Measurements from ENCODE around the gene MAD1L1.

Gene MAD1L1

DNA sequence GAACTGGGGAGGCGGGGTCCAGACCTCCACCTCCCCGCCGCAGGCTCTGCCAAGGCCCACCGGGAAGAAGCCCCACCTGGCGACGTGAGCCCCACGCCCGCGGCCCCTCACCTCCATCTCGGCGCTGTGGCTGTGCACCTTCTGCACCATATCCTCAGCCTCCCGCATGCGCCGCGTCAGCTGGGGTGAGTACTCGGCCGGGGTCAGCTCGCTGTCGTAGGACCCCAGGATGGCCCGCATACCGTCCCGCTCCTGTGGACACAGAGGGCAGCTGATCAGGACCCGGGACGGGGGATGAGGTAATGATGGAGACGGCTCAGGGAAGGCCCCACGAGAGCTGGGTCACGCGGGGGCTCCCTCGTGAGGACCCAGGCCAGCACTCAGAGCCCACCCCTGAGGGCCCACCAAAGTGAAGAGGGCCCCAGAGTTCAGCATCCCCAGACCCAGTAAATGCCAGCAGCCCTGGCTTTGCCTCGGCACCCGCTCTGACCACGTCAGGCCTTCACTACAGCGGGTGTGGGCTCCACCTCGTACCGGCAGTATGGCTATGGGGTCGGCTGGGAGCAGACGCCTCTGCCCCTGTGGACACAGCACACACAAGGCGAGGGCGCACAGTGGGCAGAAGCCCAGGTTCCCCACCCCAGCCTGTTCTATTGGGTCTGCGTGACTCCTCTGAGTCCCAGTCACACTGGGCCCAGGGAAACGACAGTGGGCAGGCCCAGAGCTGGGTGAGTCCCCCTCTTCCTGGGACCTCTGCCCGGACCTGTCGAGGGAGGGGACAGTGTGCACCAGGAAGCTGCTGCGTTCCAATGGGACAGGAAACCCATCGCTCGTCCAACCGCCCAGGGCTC is 218.1 kb downstream of the MAD1L1 start:
- no peak for DNase-seq (ENCODE audit: low read depth in 2 of 2)

DNA sequence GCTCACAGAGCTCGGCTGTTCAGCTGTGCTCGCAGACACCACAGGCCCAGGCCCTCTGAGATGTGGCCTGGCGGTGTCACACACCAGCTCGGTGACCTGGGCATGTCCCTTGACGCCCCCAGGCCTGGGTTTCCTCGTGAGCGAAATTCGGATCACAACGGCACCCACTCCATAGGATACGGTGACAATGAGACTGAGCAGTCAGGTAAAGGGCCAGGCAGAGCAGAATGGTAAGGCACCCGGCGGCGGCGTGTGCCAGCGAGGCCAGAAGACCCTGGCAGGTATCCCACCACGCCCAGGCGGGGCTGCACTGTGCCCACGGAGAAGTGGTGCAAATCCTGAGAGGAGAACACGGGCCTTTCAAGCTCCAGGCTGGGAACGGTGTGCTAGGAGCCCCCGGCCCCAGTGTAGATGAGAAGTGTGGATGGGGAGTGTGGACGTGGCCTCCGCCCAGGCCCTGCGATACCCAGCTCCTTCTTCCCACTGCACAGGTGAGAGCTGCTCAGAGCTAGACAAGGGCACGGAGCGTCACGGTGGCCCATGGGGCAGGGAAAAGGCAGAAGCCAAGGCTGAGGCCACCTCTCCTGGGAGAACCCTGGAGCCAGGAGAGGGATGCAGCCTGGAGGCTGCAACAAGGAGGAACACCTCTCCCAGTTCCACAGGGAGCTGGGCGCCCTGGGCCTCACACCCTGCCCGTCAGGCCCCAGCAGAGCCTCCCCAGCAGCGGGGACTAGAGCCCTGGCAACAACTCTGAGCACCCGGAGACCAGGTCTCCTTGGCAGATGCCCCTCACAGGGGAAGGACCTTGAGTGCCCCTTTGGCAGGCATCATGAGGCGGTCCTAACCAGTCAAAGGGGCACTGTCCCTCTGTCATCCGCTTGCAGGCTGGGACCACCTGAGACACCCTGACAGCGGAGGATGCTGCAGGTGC is 219.1 kb downstream of the MAD1L1 start:
- DNase-seq (ENCODE audit: low read depth in 2 of 2), result no peak

DNA sequence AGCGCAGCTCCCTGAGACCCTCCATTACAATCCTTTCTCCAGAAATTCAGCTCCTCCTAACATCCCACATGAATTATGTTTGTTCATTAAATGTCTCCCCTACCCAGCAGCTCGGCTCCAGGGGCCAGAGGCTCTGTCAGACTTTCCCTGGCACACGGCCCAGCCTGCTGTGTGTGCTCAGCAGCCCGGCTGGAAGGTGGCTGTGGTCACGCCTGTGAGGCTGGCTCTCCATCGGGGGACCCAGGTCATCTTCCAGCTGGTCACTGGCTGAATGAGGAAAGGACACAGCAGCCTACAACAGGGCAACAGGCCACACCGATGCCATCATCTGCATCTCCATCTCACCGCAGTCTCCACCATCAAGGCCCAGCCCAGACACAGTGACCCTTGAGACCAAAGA is 219.8 kb downstream of the MAD1L1 start:
- no peak for DNase-seq (ENCODE audit: low read depth in 2 of 2)

DNA sequence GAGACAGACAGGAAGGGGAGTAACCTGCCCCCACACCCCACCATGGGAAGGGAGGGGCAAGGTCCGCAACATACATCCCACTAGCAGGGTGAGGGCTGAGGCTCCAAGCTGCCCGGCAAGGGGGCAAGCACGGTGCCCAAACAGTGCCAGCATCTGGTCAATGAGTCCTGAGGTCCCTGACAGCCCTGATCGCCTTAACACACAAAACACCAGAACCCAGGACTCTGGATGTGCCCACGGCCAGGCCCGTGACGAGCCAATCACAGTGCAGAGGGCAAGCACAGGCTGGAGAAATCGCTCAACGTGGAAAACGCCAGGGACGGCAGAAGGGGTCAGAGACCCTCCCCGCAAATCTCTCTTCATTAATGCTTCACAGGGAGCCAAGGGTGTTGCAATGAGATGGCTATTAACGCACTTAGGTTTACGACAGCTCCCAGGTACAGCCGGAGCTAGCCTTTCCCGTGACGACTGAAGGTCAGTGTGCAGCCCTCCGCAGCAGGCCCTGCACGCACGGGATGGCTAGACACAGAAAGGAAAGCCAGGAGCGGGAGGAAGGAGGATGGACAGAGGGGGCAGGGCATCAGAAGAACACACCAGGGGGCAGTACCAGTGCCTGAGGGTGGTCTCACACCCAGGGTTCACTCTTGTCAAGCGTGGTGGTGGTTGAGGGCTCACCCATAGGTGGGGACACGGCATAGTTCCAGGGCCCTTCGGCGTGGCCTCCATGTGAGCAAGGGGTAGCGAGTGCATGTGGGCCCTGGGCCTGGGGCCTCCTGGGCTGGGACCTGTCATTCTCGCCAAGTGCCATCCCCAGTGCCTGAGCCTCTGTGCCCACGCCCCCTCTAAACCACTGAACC is 220.5 kb downstream of the MAD1L1 start:
- no peak for DNase-seq (ENCODE audit: low read depth in 2 of 2)

DNA sequence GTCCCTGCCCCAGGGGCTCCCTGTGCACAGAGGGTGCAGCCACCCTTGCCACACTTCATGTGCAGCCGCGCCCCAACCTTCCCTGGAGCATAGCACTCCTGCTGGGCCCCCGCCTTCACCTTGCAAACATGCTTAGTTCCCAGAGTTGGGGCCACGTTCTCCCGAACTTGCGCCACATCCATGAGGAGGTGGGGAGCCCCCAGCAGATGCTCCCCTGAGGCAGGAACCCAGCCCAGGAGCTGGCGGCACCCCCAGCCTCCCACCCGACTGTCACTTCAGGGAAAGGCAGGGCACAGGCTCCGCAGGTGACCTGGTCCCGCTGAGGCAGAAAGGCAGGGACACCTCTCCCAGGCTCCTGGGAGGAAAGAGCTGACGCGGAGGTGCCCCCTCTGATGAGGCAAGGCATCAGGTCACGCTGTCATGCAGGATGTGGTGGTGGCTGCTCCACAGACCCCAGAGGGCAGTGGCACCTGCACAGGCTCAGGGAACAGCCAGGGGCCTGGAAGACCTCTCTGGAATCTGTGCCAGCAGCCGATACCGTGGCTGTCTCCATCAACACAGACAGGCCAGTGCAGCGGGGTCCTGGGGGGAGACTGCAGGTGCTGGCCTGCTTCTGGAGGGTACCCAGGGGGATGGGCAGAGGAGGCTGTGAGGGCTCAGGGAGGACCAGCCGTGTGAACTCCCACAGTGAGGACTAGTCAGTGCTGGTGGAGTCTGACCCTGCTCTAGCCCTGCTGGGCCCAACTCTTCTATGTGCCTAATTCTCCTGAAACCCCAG is 221.3 kb downstream of the MAD1L1 start:
- no peak for DNase-seq (ENCODE audit: low read depth in 2 of 2)

DNA sequence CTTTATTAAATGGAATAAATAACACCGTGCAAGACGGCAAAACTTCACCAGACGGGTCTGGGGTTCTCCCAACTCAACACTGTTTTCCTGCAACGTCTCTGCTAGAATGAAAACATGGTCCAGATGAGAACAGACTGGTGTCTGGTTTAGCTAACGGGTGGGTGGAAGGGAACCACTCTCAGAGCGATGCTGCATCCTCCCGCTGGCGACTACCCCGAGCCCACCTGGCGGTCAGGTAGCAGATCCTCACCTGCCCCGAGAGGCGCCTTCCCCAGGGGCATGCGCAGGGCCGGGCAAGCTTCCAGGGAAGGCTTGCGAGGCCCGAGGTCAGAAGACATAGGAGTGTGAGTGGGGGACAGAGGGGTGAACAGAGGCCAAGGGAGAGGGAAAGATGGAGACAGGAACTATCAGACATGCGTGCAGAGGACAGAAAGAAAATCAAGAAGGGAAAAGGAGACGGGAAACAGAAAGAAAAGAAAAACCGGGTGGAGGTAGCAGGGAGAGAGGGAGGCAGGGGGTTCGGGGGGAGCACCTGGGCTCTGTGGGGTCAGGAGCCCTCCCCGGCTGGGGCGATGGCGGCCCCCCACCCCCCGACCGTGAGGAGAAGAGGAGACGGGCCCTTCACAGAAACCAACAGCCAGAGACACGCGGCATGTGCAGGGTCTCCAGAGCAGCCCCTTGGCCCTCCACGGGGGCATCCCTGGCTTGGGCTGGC is 222.0 kb downstream of the MAD1L1 start:
- DNase-seq (ENCODE audit: low read depth in 2 of 2), result no peak

DNA sequence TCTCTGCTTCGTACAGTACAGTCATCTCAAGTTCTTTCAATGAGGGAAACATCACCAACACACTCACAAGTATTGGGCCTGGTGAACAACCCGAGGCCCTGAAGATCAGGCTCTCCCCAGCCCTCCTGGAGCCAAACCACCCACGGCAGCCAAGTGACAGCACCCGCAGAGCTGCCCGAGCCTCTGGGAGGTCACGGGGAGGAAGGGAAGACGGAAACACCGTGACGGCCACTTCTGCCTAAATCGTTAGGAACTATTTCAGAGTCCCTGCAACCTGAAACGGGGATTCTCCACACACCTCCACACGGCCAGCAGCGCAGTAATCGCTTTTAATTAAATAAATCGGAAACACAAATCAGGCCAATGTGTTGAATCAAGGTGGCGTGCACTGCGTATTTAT is 222.6 kb downstream of the MAD1L1 start:
- no peak for DNase-seq (ENCODE audit: low read depth in 2 of 2)

DNA sequence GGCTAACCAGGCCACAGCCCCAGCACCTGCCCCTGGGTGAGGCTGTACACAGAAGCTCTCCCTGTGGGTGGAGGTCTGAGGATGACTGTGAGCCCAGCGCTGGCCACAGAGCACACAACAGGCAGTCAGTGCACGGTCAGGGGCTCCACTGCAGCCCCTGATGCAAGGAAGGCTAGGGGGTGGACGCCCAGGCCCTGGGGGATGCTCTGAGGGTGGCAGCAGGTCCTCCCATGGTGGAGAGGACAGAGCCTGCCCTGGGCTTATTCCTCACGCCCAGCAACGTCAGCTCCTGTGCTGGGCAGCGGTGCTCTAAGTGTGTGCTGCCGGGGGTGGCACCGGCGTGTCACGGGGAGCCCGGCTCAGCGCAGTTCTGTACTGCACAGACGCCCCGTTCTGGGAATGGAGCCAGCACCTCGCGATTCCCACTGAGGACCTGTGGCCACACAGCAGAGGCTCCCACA is 223.2 kb downstream of the MAD1L1 start:
- no peak for DNase-seq (ENCODE audit: low read depth in 2 of 2)

DNA sequence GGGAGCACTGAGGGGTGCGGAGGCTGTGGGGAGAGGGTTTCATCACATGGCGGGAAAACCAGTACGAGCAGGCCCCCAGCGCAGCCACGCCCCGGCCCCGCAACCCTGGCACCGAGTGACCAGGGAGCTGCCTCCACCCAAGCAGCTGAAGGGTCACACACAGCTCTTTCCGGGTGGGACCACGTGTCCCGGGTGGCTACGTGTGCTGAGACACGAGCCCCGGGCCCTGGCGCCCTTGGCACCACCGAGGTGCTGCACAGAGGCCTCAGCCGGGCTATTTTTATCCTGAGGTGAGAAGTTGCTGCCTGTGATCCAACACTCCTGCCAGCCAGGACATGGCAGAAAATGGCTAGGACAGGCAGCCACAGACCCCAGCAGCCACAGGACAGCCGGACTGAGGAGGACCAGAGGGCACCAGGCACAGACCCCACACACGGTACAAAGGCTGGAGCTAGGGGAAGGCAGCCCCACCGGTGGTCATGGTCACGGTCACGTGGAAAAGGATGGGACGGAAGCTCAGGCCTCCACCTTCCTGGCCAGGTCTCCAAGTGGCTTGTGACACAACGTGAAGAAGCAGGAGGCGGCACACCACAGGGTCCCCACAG is 223.7 kb downstream of the MAD1L1 start:
- no peak for DNase-seq (ENCODE audit: low read depth in 2 of 2)

DNA sequence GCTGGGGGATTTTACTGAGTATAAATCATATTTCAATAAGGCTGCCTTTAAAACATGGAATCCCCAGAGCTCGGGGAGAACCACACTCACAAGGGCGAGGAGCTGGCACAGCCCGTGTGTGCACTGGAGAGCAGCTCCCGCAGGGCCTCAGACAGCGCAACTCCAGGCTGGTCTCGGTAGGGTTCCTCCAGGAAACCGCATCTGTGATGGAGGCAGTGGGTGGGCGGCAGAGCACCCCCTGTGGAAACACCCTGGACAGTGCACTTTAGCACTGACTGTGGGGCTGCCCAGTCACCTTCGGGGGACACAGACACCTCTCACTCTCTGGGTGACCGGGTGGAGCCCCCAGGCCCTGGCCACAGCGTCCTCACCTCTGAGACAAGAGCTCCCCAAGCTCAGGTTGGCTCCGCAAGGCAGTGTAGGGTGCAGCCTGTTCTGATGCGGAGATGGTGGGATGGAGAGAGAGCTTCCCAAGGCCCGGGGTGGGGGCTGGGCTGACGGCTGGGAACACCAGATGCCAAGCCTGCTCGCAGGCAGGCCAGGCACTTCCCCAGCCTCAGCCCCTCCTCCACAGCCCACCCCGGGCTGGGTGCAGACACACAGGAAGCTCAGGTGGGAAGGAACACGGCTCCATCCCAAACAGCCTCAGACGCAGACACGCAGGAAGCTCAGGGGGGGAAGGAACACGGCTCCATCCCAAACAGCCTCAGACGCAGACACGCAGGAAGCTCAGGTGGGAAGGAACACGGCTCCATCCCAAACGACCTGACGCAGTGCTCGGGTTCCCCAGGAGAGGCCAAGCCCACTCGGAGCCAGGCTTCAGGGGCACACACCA is 224.4 kb downstream of the MAD1L1 start:
- no peak for DNase-seq (ENCODE audit: low read depth in 2 of 2)

DNA sequence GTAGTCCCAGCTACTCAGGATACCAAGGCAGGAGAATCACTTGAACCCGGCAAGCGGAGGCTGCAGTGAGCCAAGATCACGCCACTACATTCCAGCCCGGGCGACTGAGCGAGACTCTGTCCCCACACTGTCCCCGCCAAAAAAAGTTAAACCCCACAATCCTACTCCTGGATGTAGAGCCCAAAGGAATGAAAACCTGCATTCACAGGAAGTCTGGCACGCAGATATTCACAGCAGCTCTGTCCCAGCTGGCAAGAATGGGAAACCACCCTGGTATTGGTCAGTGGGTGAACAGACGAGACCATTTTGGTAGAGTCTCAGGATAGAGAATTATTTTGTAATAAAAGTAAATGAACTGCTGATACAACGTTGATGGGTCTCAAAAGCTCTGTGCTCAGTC is 225.2 kb downstream of the MAD1L1 start:
- no peak for DNase-seq (ENCODE audit: low read depth in 2 of 2)

DNA sequence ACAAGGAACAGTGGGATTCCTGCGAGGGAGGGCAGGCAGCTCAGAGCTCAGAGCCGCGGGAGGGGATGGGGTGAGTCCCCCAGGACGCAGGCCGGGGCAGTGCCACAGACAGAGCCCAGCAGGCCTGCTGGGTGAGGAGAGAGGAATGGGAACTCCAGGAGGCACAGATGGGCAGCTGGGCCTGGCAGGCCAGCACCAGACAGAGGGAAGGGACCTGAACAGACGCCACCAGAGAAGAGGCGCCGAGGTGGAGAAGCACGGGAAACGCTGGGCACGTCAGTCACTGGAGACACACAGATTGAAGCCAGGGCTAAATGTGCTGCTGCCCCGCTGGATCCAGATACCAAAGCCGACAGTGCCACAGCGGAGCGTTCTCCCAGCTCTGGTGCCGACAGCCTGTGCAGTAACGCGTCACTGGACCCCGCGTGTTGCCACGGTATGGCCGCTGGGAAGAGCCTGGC is 225.8 kb downstream of the MAD1L1 start:
- DNase-seq (ENCODE audit: low read depth in 2 of 2), result no peak

DNA sequence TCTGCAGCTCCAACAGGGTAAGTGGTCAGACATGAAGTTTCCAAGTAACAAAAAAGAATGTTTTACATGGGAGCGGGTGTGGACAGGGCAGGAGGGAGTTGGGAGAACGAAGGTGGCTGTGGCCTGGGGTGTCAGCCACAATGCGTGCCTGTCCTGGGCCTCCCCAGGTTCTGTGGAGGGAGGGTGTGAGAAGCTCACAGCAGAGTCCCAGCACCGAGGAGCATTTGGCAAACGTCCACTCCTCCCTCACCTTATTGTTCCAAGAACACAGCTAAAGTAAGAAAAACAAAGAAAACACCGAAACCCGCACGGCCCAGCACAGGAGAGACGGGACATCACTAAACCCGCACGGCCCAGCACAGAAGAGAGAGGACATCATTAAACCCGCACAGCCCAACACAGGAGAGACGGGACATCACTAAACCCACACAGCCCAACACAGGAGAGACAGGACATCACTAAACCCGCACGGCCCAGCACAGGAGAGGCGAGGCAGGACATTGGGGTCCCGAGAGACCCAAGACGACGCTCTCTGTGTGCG is 226.4 kb downstream of the MAD1L1 start:
- DNase-seq (ENCODE audit: low read depth in 2 of 2), result no peak

DNA sequence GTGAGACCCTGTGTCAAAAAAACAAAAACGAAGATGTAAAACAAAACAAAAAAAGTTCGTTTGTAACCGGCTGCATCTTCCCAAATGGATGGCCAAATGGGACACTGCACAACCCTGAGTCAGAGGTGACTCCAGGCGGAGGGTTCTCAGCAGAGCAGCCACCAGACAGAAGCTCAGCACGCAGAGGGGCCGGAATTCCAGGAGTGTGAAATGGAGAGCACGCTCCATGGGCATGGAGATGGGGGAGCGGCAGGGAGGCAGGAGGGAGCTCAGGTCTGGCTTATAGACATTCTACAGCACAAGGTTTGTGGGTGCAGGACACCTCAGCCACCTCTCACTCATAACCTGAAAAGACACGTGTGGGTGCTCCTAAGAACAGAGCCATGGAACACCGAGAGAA is 227.0 kb downstream of the MAD1L1 start:
- no peak for DNase-seq (ENCODE audit: low read depth in 2 of 2)

DNA sequence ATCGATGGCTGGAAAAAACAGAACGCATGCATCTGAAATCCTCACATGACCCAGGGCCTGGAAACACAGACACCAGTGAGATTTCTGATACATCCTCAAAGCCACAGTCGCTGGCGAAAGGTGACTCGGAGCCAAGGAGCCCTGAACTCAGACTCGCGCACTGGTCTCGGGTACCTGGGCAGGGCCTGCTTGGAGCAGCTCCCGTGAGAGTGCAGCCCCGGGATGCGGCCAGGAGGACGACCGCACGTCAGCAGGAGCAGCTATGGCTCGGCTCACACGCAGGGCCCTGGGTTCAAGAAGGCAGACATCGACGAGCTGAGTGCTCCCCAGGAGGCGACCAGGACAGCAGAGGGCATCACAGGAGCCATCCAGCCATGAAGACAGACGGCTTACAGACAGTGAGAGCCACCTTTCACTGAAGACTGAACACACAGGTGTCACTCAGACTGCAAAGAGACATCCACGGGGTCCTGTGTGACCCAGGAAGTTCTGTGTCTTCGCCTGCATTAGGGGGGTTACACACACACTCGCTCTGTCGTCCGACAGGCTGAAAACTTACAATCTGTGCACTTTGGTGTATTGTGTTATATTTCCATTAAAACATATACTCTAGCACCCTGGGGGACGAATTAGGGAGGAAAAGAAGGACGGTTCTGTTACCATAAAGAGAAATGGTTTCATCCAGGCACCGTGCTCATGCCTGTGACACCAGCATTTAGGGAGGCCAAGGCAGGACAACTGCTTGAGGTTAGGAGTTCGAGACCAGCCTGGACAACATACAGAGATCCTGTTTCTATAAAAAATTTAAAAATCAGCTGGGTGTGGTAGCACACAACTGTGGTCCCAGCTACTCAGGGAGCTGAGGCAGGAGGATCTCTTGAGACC is 227.7 kb downstream of the MAD1L1 start:
- no peak for DNase-seq (ENCODE audit: low read depth in 2 of 2)

DNA sequence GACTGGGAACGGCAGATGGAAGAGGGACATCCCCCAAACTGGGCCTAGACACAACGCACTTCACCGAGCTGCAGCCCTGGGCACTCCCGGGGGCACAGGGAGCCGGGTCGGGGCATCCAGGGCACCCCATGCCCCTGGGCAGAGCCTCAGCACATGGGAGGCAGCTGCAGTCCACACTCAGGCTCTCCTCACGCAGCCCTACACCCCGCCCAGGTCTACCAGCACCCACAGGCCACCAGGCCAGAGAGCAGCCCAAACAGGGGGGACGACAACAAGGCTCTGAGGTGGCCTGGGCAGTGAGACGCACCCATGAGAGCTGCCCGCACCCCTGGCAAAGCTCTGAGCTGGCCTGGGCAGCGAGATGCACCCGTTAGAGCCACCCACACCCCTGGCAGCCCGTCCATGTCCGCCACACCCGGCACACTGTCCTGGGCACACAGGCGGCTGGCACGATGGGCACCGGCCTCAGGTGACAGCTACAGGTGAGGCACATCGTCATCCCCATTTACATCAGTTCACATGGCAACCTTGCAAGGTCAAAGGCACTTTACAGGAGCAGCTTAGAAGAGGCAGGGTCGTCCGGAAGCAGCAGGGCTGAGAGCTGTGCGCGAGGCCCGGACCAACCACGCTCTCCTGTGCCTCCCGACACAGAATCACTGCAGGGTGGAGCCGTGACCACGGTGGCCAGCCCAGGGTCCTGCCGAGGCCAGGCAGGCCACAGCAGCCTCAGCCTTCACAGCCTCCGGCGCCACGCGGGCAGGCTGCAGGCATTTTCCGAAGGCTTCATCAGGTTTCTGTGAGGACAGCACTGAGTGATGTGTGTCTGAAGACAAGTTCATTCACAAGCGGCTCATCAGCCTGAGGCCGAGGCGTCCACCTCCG is 228.6 kb downstream of the MAD1L1 start:
- no peak for DNase-seq (ENCODE audit: low read depth in 2 of 2)
